ENCODE data around the gene RABGAP1L.

The RABGAP1L gene

DNA sequence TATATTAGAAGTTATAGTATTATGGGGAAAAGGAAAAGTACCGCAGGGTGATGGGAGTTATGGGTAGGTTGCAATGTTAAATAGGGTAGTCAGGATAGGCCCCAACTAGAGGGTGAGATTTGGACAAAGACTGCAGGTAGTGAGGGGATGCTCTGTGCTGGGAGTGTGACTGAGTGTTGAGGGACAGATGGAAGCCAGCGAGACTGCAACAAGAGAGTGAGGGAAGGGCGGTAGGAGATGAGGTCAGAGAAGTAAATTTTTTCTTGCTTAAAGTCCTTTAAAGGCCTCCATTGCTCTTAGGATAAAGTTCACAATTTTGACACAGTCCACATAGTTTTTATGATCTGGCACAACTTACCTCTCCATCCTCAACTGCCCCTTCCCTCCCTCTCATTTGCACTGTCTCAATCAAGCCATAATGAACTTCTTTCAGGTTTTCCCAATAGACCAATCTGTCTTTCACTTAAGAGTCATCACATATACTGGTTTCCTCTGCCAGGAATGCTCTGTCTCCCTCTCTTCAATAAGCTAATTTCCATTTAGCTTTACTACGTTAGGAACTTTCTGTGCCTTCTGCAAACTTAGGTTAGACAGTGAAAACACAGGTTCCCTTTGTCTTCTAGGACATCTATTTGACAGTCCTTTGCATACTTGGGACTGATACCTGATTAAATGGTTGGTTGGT, 602.7 kb downstream of the RABGAP1L start:
- no peak for DNase-seq (ENCODE audit: low spot score)

DNA sequence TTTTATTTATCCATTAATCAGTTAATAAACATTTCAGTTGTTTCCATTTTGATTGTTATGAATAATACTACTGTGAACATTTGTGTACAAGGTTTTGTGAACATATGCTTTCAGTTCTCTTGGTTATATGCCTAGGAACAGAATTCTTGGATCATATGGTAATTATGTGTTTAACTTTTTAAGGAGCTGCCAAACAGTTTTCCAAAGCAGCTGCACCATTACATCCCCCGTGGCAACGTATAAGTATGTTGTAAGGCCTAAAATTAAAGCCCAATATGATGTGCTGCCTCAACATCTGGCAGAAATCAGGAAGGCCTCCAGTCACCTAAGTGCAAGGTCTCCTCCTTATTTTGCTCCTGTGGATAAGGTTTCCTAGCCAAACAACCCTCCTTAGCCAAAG, 604.9 kb downstream of the RABGAP1L start:
- no peak for DNase-seq (ENCODE audit: low spot score)

DNA sequence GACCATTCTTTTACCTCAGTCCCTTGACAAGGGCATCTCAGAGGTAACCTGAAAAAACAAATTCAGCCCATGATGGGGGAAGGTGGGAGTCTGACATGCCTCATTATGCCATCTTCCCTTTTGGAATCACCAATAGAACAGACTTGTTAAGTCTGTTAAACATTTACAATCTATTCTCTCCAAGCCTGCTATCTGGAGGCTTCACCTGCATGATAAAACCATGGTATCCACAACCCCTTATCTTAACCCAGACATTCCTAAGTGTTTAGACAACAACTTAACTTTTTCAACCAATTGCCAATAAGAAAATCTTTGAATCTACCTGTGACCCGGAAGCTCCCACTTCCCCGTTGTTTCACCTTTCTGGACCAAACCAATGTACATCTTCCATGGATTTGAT, 607.4 kb downstream of the RABGAP1L start:
- no peak for DNase-seq (ENCODE audit: low spot score)

DNA sequence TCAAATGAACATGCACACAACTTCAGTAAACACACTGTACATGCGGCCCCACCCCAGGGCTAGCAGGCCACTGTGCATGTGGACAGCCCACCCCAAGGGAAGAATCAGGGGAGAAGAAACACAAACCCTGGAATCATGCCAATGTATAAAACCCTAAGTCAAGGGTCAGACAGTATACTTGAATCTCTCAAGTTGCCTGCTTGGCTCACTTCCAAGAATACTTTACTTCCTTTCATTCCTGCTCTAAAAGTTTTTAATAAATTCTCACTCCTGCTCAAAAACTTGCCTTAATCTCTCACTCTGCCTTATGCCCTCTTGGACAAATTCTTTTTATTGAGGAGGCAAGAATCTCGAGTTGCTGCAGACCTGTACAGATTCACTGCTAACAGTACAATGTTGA, 609.2 kb downstream of the RABGAP1L start:
- peak; percentile 31 for DNase-seq (ENCODE audit: low spot score)

DNA sequence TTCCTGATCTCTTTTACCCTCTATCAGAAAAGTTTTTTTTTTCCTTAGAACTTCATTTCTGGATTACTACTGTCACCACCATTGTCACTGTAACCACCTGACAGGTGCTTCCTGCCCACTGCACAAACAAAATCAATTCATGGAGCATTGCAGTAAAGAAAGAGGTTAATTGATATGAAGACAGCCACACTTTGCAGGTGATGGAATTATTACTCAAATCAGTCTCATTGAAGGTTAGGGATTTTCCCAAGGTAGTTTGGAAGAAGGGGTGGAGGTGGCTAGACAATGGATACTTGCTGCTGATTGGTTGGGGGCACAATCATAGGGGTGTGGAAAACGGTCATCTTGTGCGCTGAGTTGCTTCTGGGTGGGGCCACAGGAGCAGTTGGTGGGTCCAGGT, 609.6 kb downstream of the RABGAP1L start:
- peak; percentile 54 for DNase-seq (ENCODE audit: low spot score)

DNA sequence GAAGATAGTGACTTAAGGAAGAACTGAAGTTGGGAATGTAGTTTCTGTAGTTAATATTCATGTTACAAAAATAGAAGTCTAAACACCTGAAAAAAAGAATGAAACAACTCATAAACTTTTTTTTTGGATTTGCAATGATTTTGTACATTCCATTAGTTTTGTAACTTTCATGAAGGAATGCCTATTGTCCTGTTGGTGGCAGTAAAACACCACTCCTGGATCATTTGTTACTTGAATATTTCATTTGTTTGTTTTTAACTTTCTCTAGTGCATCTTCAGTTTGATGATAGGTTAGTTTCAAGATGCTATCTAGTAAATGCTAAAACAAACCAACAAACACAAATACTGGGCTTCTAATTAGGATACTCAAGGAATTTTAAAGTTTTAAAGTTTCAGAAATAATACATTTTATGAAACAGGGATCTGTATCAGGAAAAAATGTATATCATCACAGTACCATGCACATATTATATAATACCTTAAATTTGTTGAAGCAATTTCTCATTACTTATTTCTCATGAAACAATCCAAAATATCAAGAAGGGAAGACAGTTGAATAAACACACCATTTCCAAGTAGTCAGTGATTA, 610.7 kb downstream of the RABGAP1L start:
- DNase-seq (ENCODE audit: low spot score): peak; percentile 84

DNA sequence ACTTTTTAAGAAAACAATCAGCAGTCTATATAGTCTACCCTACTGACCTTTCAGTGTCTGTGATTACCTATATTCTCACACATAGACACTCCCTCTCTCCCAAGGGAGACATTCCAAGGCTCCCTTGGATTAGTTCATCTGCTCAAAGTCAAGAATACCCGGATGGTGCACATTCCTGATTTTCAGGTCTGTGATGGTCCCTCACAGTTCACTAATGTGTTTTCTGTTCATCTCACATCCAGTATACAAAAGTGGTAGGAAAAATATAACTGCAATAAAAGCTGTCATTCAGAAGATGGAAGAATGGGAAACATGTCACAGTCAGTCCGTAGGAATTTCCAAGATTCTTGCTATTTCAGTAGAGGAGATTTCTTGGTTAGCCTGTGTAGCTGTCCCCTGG, 616.3 kb downstream of the RABGAP1L start:
- no peak for DNase-seq (ENCODE audit: low spot score)

DNA sequence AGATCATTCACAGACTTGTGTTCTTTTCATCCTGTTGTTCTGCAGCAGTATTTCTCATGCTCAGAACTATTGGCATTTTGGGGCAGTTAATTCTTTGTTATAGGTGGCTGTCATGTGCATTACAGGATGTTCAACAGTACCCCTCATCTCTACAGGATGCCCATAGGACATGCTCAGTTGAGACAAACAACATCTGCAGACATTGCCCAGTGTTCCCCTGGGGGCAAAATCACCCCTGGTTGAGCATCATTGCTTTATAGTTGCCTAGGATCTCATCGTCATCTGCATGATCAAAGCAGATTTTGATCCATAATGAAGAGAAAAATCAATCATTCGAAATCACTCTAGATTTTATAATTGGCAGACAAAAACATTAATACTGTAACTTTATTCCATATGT, 617.9 kb downstream of the RABGAP1L start:
- peak; percentile 88 for DNase-seq (ENCODE audit: low spot score)

DNA sequence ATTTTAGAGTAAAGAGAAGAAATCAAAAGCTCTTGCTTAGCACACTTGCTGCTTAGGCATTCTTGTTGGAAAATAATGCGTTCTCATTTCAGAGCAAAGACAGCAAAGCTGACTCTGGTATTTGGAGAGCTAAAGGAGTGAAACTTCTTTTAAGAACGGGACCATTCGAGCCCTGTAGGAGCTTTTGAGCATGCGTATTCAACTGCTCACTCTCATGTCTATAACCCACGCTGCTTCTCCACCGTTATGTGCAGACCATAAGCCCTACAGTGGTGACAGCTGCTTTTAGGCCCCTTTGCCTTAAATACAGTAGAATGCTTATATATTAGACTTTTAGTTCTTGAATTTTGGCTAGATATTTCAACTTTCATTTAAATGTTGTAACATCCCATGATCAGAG, 626.2 kb downstream of the RABGAP1L start:
- no peak for DNase-seq (ENCODE audit: low spot score)

DNA sequence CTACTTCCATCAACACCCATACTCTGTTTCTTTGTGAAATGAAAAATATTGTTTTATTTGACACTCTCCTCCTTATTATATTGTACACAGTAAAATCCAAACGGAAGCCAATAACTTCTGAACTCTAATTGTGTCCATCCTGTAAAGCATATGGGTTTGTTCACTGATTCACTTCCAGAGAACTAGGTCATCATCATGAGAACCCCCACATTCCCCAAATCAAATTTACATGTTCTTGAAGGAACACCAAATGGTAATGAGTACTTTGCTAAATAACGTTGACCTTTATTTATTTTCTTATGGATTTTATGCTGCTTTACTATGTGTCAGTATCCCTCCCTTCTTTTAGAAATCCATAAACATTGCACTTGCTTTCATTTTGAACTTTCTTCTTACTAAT, 627.0 kb downstream of the RABGAP1L start:
- no peak for DNase-seq (ENCODE audit: low spot score)

DNA sequence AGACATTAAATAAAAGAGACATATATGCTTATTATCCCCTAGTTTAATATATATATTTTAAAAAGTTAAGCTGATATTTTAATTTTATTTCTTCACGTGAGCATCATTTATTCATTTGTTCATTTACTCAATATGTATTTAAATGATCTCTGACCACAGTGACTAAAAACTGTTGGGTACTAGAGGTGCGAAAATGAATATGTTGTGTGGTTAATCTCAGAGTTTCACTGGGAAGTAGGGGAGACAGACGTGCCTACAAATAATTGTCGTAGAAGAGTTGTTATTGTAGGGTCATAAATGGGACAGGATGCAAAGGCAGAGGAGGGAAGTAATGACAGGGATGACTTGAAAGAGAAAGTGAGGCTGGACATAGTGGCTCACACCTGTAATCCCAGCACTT, 627.4 kb downstream of the RABGAP1L start:
- no peak for DNase-seq (ENCODE audit: low spot score)

DNA sequence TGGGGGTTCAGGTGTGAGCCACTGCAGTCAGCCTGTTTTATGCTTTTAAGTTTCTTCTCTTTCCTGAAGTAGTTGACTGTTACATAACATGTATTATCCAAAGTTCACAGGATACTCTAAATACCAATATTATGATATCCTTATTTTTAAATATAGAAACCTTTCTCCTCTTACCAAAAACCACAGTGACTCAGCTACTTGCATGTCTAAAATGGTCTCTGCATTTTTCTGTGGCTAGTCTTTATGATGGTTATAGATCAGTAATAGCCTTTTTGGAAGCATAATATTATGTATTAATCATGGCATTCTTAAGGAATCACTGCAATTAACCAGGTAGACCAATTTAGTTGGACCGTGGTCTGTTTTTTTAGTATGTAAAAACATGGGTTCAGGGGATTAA, 629.7 kb downstream of the RABGAP1L start:
- DNase-seq (ENCODE audit: low spot score): no peak

DNA sequence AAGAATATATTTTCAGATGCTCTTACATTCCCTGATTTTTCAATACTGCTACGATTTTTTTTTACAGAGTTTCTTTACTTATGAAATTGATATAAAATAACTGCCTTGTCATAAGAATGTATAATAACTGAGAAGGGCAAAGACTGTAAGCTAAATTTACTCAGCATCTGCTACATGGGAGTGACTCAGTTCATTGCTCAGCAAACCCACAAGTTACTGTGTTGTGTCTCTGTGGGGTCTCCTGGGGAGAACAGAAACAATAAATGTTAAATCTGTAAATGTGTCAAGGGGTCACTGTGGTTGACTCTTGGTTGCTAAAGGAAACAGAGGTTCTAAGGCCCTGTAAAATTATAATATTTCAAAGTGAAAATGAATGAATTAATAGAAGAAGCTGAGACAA, 630.1 kb downstream of the RABGAP1L start:
- no peak for DNase-seq (ENCODE audit: low spot score)

DNA sequence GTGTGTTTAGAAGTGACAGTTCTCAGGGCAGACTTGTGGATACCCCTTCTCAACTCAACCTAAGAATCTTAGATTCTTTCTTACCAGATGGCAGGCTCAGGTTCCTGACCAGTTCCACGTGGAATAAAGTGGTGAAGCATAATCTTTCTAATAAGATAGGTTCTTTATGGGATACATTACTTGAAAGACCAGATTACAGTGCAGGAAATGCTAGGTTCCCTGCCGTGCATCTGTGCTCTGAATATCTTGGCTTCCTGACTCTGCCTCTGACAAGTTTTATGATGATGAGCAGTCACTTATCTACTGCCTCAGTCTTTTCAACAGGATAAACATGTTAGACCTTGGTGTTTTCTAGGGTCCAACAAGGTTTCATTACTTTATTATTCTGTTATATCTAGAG, 632.5 kb downstream of the RABGAP1L start:
- no peak for DNase-seq (ENCODE audit: low spot score)

DNA sequence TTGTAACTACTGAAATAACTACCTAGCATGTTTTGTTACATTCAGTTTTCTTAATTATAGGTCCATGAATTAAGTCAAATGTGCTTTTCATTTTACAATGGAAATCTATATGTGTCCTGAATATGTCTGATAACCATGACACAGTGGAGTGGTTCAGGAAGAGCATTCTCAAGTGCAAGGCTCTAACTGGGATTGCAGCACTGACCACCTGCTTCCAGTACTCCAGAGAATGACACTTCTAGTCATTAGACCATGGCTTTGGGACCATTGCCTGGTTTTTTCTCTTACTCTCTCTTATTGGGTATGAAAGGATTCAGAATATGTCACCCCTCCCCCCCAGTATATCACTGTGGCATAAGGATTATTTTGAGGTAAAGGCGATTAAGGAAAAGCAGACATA, 635.5 kb downstream of the RABGAP1L start:
- no peak for DNase-seq (ENCODE audit: low spot score)

DNA sequence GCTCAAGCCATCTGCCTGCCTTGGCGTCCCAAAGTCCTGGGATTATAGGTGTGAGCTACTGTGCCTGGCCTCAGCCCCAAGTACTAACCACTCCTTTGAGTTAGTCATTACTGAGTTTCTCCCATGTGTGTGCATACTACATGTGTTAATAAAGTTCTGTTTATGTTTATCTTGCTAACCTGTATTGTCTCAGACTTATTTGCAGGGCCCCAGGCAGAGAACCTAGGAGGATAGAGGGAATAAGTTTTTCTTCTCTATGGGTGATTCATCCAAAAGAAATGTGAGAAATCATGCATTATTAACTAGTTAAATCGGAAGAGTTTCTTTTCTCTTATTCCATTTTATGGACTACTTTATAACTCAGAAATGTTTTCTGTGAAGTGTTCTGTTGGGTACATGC, 636.5 kb downstream of the RABGAP1L start:
- no peak for DNase-seq (ENCODE audit: low spot score)

DNA sequence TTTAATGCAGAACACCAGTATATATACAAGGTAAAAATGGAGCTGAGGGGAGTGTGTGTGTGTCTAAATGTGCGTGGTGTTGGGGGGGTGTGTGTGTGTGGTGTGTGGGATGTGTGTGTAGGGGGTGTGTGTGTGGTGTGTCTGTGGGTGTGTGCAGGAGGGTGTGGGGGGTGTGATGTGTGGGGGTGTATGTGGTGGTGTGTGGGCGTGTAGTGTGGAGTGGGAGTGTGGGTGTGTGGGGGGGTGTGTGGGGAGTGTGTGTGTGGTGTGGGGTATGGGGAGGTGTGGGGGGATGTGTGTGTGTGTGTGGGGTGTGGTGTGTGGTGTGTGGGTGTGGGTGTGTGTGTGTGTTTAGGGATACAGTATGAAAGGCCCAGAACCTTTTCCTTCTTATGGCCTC, 638.1 kb downstream of the RABGAP1L start:
- no peak for DNase-seq (ENCODE audit: low spot score)

DNA sequence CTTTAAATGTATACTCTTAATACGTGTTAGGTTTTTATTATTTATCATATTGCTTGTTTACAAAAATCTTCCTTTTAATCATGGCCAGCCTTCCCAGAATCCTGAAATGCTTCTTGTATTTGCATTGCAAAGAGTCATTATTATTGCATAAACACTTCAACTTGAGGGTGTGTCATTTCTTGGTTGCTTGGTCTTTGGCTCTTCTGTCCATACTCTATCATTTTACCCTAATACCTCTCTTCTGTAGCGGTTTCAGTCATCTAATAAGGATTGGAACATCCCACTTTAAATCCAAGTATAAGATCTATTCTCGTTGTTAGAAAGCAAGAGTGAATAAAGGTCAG, 639.8 kb downstream of the RABGAP1L start:
- DNase-seq (ENCODE audit: low spot score): no peak

DNA sequence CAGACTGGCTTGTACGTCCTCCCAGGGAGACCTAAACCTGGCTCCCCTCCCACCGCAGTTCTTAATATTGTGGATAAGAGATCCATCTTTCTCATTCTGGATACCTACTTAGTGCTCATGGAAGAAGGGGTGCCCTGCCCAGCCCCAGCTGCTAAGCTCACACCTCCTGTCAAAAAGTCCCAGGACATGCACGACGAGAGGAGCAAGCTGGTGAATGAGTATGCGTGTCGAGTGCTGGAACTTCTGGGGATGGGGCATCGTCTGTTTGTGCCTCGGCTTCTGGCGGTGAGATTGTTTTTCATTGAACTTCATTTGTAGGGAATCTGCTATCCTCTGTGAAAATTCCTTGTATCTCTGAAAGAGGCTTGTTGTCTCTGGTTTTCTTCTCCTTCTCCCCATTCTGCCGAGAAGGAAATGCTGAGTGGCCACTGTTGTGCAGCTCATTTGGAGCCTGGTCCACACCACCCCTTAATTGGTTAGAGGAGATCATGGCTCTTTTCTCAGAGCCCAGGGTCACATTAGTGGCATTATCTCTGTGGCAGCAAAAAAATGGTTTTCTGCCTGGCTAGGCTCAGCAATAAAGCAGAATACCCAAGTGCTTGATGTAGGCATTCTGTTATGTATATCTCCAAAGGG, 641.0 kb downstream of the RABGAP1L start:
- DNase-seq (ENCODE audit: low spot score): peak; percentile 47

DNA sequence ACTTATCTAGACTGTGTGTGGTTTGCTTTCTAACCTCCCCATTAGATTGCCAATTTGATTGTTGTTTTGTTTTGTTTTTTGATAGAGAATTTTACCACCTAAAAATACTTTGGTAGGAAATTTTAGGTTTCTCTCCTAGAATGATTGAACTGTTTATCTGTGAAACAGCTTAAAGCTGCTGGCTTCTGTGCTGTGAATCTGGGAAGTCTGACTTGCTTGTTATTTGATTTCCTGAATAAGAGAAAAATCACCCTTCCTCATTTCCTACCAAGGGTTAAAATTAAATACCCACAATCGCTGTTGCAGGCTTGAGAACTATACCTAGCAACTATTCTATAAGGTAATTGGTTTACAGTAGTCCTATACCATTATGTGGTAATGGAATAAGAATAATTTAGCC, 641.6 kb downstream of the RABGAP1L start:
- peak; percentile 36 for DNase-seq (ENCODE audit: low spot score)

DNA sequence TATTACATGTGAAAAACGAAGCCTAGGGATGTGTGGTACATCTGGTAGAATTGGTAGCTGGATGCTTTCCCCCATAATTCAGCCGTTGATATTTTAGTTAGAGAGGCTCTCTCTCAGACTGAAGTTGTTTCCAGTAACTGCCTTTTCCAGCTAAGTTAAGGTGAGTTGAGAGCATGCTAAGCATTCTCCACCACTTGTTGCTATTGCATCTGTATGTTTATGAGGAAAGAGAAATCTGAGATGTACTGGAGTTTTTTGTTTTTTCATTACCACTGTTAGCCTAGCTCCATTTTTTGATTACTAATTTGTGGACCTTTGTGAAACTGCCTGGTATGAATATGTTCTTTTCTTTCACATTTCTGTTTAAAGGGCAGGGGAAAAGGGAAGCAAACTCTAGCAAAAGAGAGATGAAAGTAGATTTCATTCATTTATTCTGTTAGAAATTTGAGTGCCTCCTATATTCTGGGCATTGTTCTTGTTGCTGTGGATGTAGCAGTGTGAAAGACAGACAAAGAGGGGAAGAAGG, 650.5 kb downstream of the RABGAP1L start:
- DNase-seq (ENCODE audit: low spot score): no peak

DNA sequence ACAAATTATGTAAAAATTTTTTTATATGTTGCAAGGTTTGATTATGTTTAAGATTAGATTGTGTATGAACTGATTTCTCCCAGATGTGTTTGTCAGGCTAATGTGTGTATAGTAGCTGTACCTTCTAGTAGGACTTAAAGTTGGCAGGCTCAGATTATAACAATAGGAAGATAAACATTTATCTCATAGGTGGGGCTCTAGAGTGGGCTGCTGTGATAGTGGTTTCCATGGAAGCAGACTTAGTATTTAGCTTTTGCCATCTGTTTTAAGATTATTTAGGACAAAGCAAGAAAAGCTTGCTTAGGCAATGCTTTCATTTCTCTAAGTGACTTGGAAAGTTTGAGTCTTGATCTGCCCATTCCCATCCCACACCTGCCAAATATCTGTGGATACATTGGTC, 652.7 kb downstream of the RABGAP1L start:
- DNase-seq (ENCODE audit: low spot score): no peak

DNA sequence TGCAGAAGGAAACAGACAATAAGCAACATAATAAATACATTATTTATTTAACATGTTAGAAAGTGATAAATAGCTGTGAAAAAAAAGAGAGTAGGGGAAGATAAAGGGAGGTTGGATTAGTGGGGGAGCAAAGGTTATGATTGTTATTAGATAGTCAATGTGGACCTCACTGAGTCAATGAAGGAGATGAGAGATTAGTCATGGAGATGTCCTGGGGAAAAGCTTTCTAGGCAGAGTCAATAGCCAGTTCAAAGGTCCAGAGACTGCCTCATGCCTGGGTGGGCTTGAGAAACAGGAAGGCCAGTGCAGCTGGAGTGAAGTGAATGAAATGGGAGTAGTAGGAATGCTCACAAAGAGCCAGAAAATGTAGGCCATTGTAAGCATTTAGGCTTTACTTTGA, 653.3 kb downstream of the RABGAP1L start:
- no peak for DNase-seq (ENCODE audit: low spot score)

DNA sequence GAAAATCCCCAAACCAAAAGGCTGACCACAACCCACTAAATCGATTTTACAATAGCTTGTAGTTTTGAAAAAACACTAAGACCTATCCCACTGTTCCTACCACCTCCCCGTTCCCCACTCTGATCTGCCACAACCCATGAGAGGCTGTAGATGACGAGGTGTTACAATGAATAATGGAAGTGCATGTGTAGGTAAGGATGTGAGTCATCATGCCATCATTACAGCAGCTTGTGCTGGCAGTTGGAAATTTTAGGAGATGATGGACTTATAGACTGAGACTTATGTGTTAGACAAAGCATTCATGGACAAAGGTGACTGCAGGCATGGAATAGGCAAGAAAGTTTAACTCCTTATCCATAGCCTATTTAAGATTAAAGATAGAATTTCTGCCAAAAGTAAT, 655.7 kb downstream of the RABGAP1L start:
- DNase-seq (ENCODE audit: low spot score): peak; percentile 44
